Esophagus squamous epithelium (tissue), 4 donors: Measurements from ENCODE around the gene TPSD1.
"Not testable (repeated sequence)": the region's sequence is repeated elsewhere in the genome, so short reads cannot be mapped to it uniquely, and the experiment has no call there.

Experiments
- CTCF ChIP-seq, 6 experiments: fragments of 450-650 bp in 4 of 6; fragments of 200-600 bp in 2 of 6; sonication (generic) in 2 of 6; IDR thresholded peaks; one replicate each; pipeline ENCODE4 v1.5.1; 2016 to 2019; ENCODE audit warnings: antibody characterized with exemption in 6 of 6, mild to moderate bottlenecking in 4 of 6, moderate library complexity in 4 of 6
- POLR2A ChIP-seq, 4 donors: fragments of 450-650 bp; IDR thresholded peaks; one replicate each; pipeline ENCODE4 v1.6.1; 2017; ENCODE audit warnings: antibody characterized with exemption in 4 of 4, mild to moderate bottlenecking in 4 of 4, moderate library complexity in 3 of 4

GRCh38 chr16:1253701-1254364 is 2.0 kb upstream of the TPSD1 start:
- not testable (repeated sequence) for TF ChIP-seq CTCF, POLR2A (IDR thresholded peaks at IDR 0.05)
